Peyer's patch (tissue), 4 donors: Measurements from ENCODE around the gene RAB41.

ENCODE experiments used
- POLR2A ChIP-seq, 2 donors: fragments of 450-650 bp; IDR thresholded peaks; one replicate each; pipeline ENCODE4 v1.5.1; 2017; ENCODE audit warnings: antibody characterized with exemption in 2 of 2, mild to moderate bottlenecking in 2 of 2, moderate library complexity in 2 of 2
- TF ChIP-seq, protein P1 (sequence below), 6 experiments: fragments of 450-650 bp in 4 of 6; fragments of 200-600 bp in 2 of 6; sonication (generic) in 1 of 6; IDR thresholded peaks; one replicate each; pipeline ENCODE4 v1.5.1; 2017 to 2019; ENCODE audit warnings: antibody characterized with exemption in 6 of 6, mild to moderate bottlenecking in 3 of 6, moderate library complexity in 1 of 6

DNA sequence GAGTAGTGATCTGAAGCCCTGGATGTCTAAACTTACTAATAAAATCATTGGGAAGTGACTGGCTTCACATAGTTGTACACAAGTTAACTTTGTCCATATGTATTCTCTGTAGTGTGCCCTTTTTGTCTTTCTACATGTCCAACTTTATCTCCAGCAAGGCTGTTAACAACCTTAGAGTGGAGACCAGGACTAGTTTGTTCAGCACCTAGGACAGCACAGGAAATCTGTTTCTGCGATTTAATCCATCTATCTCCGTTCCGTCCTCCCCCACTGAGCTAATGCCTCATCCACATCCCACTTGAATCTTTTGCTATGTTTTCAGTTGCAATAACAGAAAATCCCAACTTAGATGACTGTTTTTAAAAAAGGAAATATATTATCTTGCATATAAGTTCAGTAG is 17.2 kb upstream of the RAB41 start:
- TF ChIP-seq, protein P1, sequence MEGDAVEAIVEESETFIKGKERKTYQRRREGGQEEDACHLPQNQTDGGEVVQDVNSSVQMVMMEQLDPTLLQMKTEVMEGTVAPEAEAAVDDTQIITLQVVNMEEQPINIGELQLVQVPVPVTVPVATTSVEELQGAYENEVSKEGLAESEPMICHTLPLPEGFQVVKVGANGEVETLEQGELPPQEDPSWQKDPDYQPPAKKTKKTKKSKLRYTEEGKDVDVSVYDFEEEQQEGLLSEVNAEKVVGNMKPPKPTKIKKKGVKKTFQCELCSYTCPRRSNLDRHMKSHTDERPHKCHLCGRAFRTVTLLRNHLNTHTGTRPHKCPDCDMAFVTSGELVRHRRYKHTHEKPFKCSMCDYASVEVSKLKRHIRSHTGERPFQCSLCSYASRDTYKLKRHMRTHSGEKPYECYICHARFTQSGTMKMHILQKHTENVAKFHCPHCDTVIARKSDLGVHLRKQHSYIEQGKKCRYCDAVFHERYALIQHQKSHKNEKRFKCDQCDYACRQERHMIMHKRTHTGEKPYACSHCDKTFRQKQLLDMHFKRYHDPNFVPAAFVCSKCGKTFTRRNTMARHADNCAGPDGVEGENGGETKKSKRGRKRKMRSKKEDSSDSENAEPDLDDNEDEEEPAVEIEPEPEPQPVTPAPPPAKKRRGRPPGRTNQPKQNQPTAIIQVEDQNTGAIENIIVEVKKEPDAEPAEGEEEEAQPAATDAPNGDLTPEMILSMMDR (IDR thresholded peaks at IDR 0.05) = no peak
- no peak for TF ChIP-seq POLR2A (IDR thresholded peaks at IDR 0.05)
